Thoracic aorta (tissue), 2 donors: ENCODE data around the gene BUD23. TPM values are rescaled to one million over a fixed set of nuclear protein-coding genes. Genes with fewer than 3 reads are reported as not detected.

Experiments
- ATAC-seq: fragments of 150-250 bp; one replicate; pipeline ENCODE4 v1.8.0; 2017; ENCODE audit warnings: low read depth; ENCODE audit not compliant: insufficient number of reproducible peaks, low FRiP score
- DNase-seq: peaks from one replicate; pipeline ENCODE4 v3.0.0-alpha.2; 2020; ENCODE audit warnings: low spot score
- H3K27ac ChIP-seq, 2 donors: fragments of 200-600 bp; sonication (generic); 1 replicate in 1 of 2; 2 replicates in 1 of 2; pipeline ENCODE4 v1.5.1; 2016; ENCODE audit warnings: mild to moderate bottlenecking in 2 of 2, moderate library complexity in 2 of 2
- H3K27me3 ChIP-seq: fragments of 200-600 bp; sonication (generic); replicated peaks from 2 replicates; pipeline ENCODE4 v1.6.0; 2016; ENCODE audit warnings: mild to moderate bottlenecking; ENCODE audit not compliant: insufficient read depth
- H3K36me3 ChIP-seq: fragments of 200-600 bp; sonication (generic); one replicate; pipeline ENCODE4 v1.5.1; 2016
- H3K4me1 ChIP-seq, 2 donors: fragments of 200-600 bp; sonication (generic); 1 replicate in 1 of 2; 2 replicates in 1 of 2; pipeline versions ENCODE4 v1.5.1 to v1.6.0; 2016; ENCODE audit warnings: low read depth in 2 of 2, mild to moderate bottlenecking in 1 of 2; ENCODE audit not compliant: control insufficient read depth in 1 of 2
- H3K4me3 ChIP-seq: fragments of 200-600 bp; sonication (generic); 2 replicates; pipeline ENCODE4 v1.5.1; 2016; ENCODE audit warnings: mild to moderate bottlenecking
- H3K9me3 ChIP-seq: fragments of 200-600 bp; sonication (generic); 2 replicates; pipeline ENCODE4 v1.5.1; 2016
- CTCF ChIP-seq: fragments of 200-600 bp; sonication (generic); IDR thresholded peaks from one replicate; pipeline ENCODE4 v1.5.1; 2019; ENCODE audit warnings: antibody characterized with exemption
- total RNA-seq, 2 donors: library from RNA; depleted of rRNA; stranded (reverse); fragments of >200 nt; gene quantifications; one replicate each; pipeline versions ENCODE4 v1.1.0 to v1.2.3, GENCODE V29; 2016

Gene BUD23
- total RNA-seq, 2 donors from 2014 or later, result 36.9 to 51.0 TPM

GRCh38 chr7:73644688-73645286 lies 38.6 kb upstream of the BUD23 start:
- peaks cover 0 to 5% of the 10 kb centered on the region in 2 donors for H3K4me1 ChIP-seq
- ATAC-seq, result no peak

GRCh38 chr7:73645643-73646174 lies 37.7 kb upstream of the BUD23 start:
- Histone ChIP-seq H3K4me1 (peaks cover 0 to 5% of the 10 kb centered on the region in 2 donors), H3K27me3 (peaks cover 6% of the 10 kb centered on the region), H3K4me3 (no peak overlapping the region), H3K27ac (no peak overlapping the region), H3K9me3 (peaks cover 8% of the 10 kb centered on the region), H3K36me3 (no peaks in the 10 kb centered on the region)
- no peak for ATAC-seq
- no peak for TF ChIP-seq CTCF
- DNase-seq, result no peak

More at GRCh38 chr7:73644688-73645286, 38.6 kb upstream of the BUD23 start:
- no peak for DNase-seq
- Histone ChIP-seq H3K27ac (no peak overlapping the region), H3K36me3 (no peaks in the 10 kb centered on the region), H3K4me3 (no peak overlapping the region), H3K9me3 (peaks cover 8% of the 10 kb centered on the region), H3K27me3 (peaks cover 6% of the 10 kb centered on the region)
- TF ChIP-seq CTCF, result no peak

- DNase-seq (no peak), ATAC-seq (no peak)
- no peaks in the 10 kb centered on the region for H3K36me3 ChIP-seq
- no peak overlapping the region for H3K27ac ChIP-seq
- TF ChIP-seq CTCF, result no peak
- H3K27me3 ChIP-seq, result peaks cover 6% of the 10 kb centered on the region
- H3K4me1 ChIP-seq, result peaks cover 0 to 5% of the 10 kb centered on the region in 2 donors
- H3K4me3 ChIP-seq, result no peak overlapping the region
- no peaks in the 10 kb centered on the region for H3K9me3 ChIP-seq
These were observed 36.3 kb upstream of the BUD23 start for GRCh38 chr7:73646785-73647724.

GRCh38 chr7:73647725-73648592 lies 35.4 kb upstream of the BUD23 start:
- no peak for TF ChIP-seq CTCF
- peaks cover 6% of the 10 kb centered on the region for H3K27me3 ChIP-seq
- no peak overlapping the region for H3K27ac ChIP-seq
- no peaks in the 10 kb centered on the region for H3K36me3 ChIP-seq
- H3K4me1 ChIP-seq, result peaks cover 0 to 5% of the 10 kb centered on the region in 2 donors
- DNase-seq (no peak), ATAC-seq (no peak)
- peak overlapping the region; percentile 70 for H3K4me3 ChIP-seq
- no peaks in the 10 kb centered on the region for H3K9me3 ChIP-seq
